Measurements from ENCODE around the gene GFOD2. TPM values are rescaled to one million over a fixed set of nuclear protein-coding genes. Genes with fewer than 3 reads are reported as not detected.
A peak's percentile ranks its signal among the peaks of the same experiment; 100 is the strongest.

Gene GFOD2
- total RNA-seq, 1 donor from 2014 or later = 33.8 TPM

- H3K4me1 Mint-ChIP-seq = no peaks in the 10 kb centered on the region
Measured at GRCh38 chr16:67762385-67762784, 43.3 kb upstream of the GFOD2 start.

GRCh38 chr16:67761924-67762323 is 42.8 kb upstream of the GFOD2 start:
- no peaks in the 10 kb centered on the region for H3K9me3 Mint-ChIP-seq
- no peak overlapping the region for H3K27ac Mint-ChIP-seq (ENCODE audit: unreplicated experiment)
- DNase-seq (ENCODE audit: low read depth, low spot score) = no peak
- TF ChIP-seq, protein P1, sequence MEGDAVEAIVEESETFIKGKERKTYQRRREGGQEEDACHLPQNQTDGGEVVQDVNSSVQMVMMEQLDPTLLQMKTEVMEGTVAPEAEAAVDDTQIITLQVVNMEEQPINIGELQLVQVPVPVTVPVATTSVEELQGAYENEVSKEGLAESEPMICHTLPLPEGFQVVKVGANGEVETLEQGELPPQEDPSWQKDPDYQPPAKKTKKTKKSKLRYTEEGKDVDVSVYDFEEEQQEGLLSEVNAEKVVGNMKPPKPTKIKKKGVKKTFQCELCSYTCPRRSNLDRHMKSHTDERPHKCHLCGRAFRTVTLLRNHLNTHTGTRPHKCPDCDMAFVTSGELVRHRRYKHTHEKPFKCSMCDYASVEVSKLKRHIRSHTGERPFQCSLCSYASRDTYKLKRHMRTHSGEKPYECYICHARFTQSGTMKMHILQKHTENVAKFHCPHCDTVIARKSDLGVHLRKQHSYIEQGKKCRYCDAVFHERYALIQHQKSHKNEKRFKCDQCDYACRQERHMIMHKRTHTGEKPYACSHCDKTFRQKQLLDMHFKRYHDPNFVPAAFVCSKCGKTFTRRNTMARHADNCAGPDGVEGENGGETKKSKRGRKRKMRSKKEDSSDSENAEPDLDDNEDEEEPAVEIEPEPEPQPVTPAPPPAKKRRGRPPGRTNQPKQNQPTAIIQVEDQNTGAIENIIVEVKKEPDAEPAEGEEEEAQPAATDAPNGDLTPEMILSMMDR (conservative IDR thresholded peaks at IDR 0.05) = no peak
- H3K27me3 Mint-ChIP-seq (ENCODE audit: low read depth) = no peaks in the 10 kb centered on the region
- H3K4me3 Mint-ChIP-seq = no peak overlapping the region
- no peaks in the 10 kb centered on the region for H3K4me1 Mint-ChIP-seq
- H3K36me3 Mint-ChIP-seq (ENCODE audit: low read depth) = peaks cover 11% of the 10 kb centered on the region

More at GRCh38 chr16:67762385-67762784, 43.3 kb upstream of the GFOD2 start:
- DNase-seq (ENCODE audit: low read depth, low spot score) = no peak
- no peaks in the 10 kb centered on the region for H3K27me3 Mint-ChIP-seq (ENCODE audit: low read depth)
- no peaks in the 10 kb centered on the region for H3K9me3 Mint-ChIP-seq
- H3K27ac Mint-ChIP-seq (ENCODE audit: unreplicated experiment) = no peak overlapping the region
- peaks cover 11% of the 10 kb centered on the region for H3K36me3 Mint-ChIP-seq (ENCODE audit: low read depth)
- TF ChIP-seq, protein P1 (conservative IDR thresholded peaks at IDR 0.05) = no peak
- no peak overlapping the region for H3K4me3 Mint-ChIP-seq

- Mint-ChIP-seq H3K9me3 (no peaks in the 10 kb centered on the region), H3K36me3 (ENCODE audit: low read depth) (peaks cover 4% of the 10 kb centered on the region), H3K27ac (ENCODE audit: unreplicated experiment) (peak overlapping the region; percentile 29), H3K4me3 (no peak overlapping the region), H3K4me1 (no peaks in the 10 kb centered on the region), H3K27me3 (ENCODE audit: low read depth) (no peaks in the 10 kb centered on the region)
- TF ChIP-seq, protein P1 (conservative IDR thresholded peaks at IDR 0.05) = no peak
- DNase-seq (ENCODE audit: low read depth, low spot score) = no peak
Measured at GRCh38 chr16:67760956-67761230, 41.8 kb upstream of the GFOD2 start.

DNA sequence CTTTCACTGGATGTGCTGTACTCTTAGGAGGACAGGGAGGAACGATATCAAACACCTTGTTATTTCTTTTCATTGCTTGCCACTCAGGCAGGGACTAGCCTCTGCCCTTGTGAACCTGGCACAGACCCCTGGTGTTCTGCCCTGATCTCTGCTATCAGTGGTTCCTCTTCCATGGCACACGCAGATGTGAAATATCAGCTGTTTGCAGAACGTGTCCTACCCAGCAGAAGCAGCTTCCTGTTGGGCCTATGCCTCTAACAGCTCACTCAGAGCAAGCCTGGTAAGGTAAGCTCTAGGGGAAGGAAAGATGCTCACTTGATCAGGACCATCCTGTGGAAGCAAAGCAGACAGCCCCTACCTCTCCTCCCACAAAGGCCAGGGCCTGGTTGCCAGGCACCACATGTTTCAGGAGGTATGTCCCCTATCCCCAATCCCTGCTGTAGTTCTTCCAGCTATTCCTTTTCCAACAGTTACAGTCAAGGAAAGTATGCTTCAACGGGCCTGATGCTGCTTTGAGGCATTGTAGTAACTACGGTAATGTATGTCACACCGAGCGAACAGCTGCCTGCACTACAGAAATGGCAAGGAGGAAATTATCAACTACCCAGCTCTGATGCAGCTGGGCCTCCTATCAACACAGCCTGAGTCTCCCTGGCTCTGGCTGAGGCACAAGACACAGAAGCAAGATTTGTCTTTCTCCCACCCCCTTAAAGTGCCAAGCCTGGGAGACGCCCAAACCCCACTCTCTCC is 41.3 kb upstream of the GFOD2 start:
- Mint-ChIP-seq H3K27ac (ENCODE audit: unreplicated experiment) (peak overlapping the region; percentile 65), H3K9me3 (no peaks in the 10 kb centered on the region), H3K27me3 (ENCODE audit: low read depth) (no peaks in the 10 kb centered on the region), H3K4me1 (no peaks in the 10 kb centered on the region), H3K36me3 (ENCODE audit: low read depth) (peaks cover 4% of the 10 kb centered on the region), H3K4me3 (no peak overlapping the region)
- no peak for DNase-seq (ENCODE audit: low read depth, low spot score)
- TF ChIP-seq, protein P1 (conservative IDR thresholded peaks at IDR 0.05) = no peak

DNA sequence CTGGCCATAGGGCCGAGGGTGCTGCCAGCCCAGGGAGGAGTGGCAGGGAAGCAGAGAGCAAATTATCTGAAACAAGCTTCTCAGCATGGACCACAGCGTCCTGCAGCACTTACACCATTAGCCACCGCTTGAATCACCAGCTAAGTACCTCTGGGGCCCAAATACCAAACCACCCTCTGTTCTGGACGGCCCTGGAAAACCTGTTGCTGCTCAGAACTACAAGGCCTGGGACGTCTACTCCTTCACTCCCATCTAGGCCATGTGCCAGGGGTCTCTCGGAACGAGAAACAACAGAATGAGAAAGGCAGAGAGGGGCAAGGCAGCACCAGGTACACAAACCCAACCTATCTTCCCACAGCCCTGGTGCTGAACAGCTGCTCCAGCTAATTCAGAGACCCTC is 39.9 kb upstream of the GFOD2 start:
- DNase-seq (ENCODE audit: low read depth, low spot score) = no peak
- Mint-ChIP-seq H3K9me3 (no peaks in the 10 kb centered on the region), H3K4me3 (no peak overlapping the region), H3K4me1 (no peaks in the 10 kb centered on the region), H3K36me3 (ENCODE audit: low read depth) (peaks cover 4% of the 10 kb centered on the region), H3K27ac (ENCODE audit: unreplicated experiment) (peak overlapping the region; percentile 35), H3K27me3 (ENCODE audit: low read depth) (no peaks in the 10 kb centered on the region)
- TF ChIP-seq, protein P1 (conservative IDR thresholded peaks at IDR 0.05) = no peak

Measured in neural crest cell (in vitro differentiated cells).